Spinal cord (tissue), 10 donors: ENCODE results near the gene HSH2D. TPM values are rescaled to one million over a fixed set of nuclear protein-coding genes. Genes with fewer than 3 reads are reported as not detected.
"Not testable (repeated sequence)": the region's sequence is repeated elsewhere in the genome, so short reads cannot be mapped to it uniquely, and the experiment has no call there.

ENCODE experiments used
- DNase-seq, 6 donors: peaks; one replicate each; pipeline versions ENCODE4 v3.0.0 to v3.0.0-alpha.2; 2013 to 2015; ENCODE audit warnings: low spot score in 6 of 6, low read depth in 4 of 6
- H3K27ac ChIP-seq: one replicate; pipeline ENCODE4 v1.5.1; 2013; ENCODE audit warnings: low read depth, low read length, control low read depth
- H3K27me3 ChIP-seq: one replicate; pipeline ENCODE4 v1.6.1; 2013; ENCODE audit warnings: low read length; ENCODE audit not compliant: control insufficient read depth, insufficient read depth
- H3K36me3 ChIP-seq: one replicate; pipeline ENCODE4 v1.6.1; 2013; ENCODE audit warnings: low read length; ENCODE audit not compliant: control insufficient read depth, insufficient read depth
- H3K4me1 ChIP-seq: one replicate; pipeline ENCODE4 v1.6.1; 2013; ENCODE audit warnings: low read length; ENCODE audit not compliant: control insufficient read depth, insufficient read depth
- H3K4me3 ChIP-seq: one replicate; pipeline ENCODE4 v1.5.1; 2013; ENCODE audit warnings: low read depth, low read length, control low read depth
- H3K9me3 ChIP-seq: one replicate; pipeline ENCODE4 v1.6.1; 2013; ENCODE audit warnings: low read length; ENCODE audit not compliant: control insufficient read depth, insufficient read depth
- WGBS: methylation state at CpG from one replicate; pipeline ENCODE4 v1.1.5; 2013; ENCODE audit warnings: missing lambda C conversion rate; ENCODE audit not compliant: insufficient coverage; 5-methylcytosine and 5-hydroxymethylcytosine counted together
- polyA plus RNA-seq, 2 donors: library from polyadenylated mRNA; unstranded; fragments of 120-200 nt; gene quantifications; one replicate each; pipeline ENCODE4 v1.2.1, GENCODE V29; 2013; ENCODE audit not compliant: insufficient read length in 2 of 2
- total RNA-seq, 2 donors: library from RNA; depleted of rRNA in 1 of 2; stranded (reverse); fragments of 120-200 nt in 1 of 2; fragments of >200 nt in 1 of 2; gene quantifications; one replicate each; pipeline versions ENCODE4 v1.2.3 to v1.2.4, GENCODE V29; 2013 to 2014
- donor health status: healthy.

Gene HSH2D
- total and polyA plus RNA-seq, 4 donors, result 0.11 to 0.79 (median 0.34) TPM

DNA sequence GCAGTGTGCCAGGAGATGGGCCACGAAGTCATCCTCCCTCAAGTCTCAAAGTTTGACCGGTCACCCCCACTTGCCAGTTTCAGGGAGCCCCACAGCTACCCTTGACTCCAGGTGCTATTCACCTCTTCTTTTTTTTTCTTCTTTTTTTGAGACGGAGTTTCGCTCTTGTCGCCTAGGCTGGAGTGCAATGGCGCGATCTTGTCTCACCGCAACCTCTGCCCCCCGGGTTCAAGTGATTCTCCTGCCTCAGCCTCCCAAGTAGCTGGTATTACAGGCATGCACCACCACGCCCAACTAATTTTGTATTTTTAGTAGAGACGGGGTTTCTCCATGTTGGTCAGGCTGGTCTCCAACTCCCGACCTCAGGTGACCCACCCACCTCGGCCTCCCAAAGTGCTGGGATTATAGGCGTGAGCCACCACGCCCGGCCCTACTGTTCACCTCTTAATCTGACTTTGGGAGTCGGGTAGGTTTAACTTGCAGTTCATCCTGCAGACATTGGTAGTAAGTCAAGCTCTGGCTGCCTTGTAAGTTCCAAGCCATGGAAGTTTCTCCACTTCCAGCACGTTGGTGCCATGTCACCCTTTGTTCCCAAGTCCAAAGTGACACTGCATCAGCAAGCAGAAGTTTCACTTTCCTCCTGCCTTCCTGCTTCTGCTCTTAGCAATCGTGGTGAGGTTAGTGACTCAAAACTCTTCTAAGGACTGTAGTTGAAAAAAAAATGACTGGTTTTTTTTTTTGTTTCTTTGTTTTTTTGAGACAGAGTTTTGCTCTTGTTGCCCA lies 24.2 kb upstream of the HSH2D start:
- Histone ChIP-seq H3K36me3 (peaks cover 75% of the 10 kb centered on the region), H3K4me1 (peaks cover 20% of the 10 kb centered on the region)
- not testable (repeated sequence) for DNase-seq, H3K9me3 ChIP-seq, H3K27me3 ChIP-seq, H3K27ac ChIP-seq, H3K4me3 ChIP-seq
- 92% methylated on average over 13 of the region's 19 CpGs for WGBS

DNA sequence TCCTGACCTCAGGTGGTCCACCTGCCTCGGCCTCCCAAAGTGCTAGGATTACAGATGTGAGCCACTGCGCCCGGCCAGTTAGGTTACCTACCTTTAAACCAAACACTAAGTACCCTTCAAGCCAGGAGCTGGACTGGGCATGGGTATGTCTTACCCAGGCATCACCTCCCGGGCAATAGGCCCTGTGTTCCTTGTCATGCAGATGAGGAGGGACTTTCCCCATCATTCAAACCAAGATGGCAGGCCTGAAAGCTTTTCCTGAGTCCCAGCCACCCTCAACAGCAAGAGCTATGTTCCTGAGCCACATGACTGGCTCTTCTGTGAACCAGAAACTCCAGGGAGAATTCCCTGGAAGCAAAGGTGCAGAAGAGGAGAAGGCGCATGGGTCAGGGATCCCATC lies 22.3 kb upstream of the HSH2D start:
- peaks cover 3% of the 10 kb centered on the region for H3K4me1 ChIP-seq
- H3K27me3 ChIP-seq, result no peaks in the 10 kb centered on the region
- WGBS, result 80% methylated on average over 2 of the region's 5 CpGs
- H3K27ac ChIP-seq, result no peak overlapping the region
- no peak for DNase-seq
- peaks cover 92% of the 10 kb centered on the region for H3K36me3 ChIP-seq
- no peak overlapping the region for H3K4me3 ChIP-seq
- H3K9me3 ChIP-seq, result no peaks in the 10 kb centered on the region

DNA sequence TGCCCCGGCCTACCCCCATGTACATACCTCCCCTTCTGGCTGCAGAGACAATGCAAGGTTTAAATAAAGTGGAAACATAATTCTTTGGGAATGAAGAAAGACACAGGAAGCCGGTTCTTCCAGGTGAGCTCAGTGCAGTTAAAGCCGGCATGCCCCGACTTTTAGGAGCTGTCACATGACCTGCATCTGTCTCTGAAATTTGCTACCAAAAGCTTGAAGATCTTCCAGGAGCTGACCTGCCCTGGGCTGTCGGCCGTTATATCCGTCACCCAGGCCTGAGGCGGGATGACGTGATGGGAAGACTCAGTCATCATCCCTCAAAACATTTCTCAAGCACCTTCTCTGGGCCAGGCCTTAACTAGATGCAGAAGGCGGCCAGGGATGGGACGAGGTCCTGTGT lies 21.5 kb upstream of the HSH2D start:
- Histone ChIP-seq H3K4me1 (no peaks in the 10 kb centered on the region), H3K36me3 (peaks cover 97% of the 10 kb centered on the region), H3K4me3 (no peak overlapping the region), H3K27me3 (no peaks in the 10 kb centered on the region), H3K27ac (no peak overlapping the region), H3K9me3 (no peaks in the 10 kb centered on the region)
- 87% methylated on average over 7 of the region's 11 CpGs for WGBS
- DNase-seq, result no peak

DNA sequence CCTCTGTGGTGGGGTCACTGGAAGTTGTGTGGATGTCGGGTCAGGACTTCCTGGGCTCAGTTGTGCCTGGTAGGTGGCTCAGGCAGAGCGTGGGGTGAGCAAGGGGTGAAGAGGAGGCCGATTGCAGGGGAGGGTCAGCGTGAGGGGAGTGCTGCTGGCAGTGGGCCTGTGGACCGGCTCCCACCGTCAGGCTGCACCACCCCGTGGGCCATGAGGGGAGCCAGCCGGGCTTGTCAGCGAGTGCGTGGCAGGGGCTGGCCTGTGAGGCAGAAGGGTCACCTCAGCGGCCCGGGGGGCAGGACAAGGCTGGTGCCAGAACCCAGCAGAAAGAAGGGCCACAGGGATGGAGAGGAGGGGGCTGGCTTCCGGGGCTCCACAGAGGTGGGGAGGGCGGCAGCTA lies 18.5 kb upstream of the HSH2D start:
- Histone ChIP-seq H3K36me3 (peaks cover 99% of the 10 kb centered on the region), H3K4me1 (no peaks in the 10 kb centered on the region), H3K9me3 (no peaks in the 10 kb centered on the region), H3K27ac (no peak overlapping the region), H3K27me3 (no peaks in the 10 kb centered on the region), H3K4me3 (no peak overlapping the region)
- WGBS, result 96% methylated on average over 11 of the region's 14 CpGs
- no peak for DNase-seq

DNA sequence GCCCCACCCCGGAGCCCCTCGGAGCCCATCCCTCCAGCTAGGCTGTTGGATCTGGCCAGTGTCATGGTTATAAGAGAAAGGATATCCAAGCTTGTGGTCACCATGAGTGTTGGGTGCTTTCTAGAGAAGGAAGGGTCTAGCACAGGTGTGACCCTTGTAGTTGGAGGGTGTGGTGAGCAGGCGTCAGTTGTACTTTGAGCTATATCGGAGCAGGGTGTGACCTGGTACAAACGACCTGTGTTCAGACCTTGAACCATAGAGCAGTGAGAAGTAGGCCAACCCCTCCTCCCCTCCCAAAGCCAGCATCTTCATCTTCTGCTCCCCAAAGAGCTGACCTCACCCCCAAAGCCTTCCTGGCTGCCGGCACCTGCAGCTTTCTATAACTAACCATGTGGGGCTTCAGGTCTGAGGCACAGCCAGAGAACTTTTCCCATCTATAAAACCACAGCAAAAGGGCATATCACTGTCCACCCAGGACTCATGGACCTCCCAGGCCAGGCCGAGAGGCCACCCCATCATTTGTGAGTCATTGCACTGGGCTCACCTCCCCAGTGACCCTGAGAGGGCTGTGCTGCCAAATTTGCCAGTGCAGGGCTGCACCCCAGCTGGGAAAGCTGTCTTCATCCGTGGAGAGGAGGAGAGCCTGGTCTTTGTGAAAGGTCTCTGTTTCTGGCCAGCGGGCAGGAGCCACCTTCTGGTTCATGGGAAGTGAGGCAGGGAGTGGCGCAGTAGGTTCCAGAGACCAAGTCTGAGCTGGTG lies 17.6 kb upstream of the HSH2D start:
- DNase-seq, result no peak
- no peaks in the 10 kb centered on the region for H3K9me3 ChIP-seq
- peaks cover 97% of the 10 kb centered on the region for H3K36me3 ChIP-seq
- no peaks in the 10 kb centered on the region for H3K27me3 ChIP-seq
- H3K27ac ChIP-seq, result no peak overlapping the region
- H3K4me3 ChIP-seq, result no peak overlapping the region
- no peaks in the 10 kb centered on the region for H3K4me1 ChIP-seq
- WGBS, result 88% methylated on average over 9 of the region's 10 CpGs

DNA sequence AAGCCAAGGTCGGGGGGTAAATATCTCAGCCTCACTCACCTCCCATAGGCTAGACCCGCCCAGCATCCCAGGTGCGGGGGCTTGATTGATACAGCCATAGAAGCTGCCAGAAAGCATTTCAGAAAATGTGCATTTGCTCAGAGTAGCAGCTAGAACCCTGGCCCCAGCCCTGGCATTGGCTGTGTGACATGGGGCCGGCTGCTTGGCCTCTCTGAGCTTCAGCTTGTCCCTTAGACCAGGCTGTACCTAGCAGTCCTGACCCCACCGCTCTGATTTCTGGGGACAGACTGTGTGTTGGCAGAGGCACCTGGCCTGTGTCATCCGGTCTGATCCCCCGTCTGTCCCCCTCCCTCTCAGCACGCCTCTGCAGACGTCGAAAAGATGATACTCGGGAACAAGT lies 16.4 kb upstream of the HSH2D start:
- no peaks in the 10 kb centered on the region for H3K9me3 ChIP-seq
- no peaks in the 10 kb centered on the region for H3K27me3 ChIP-seq
- H3K36me3 ChIP-seq, result peaks cover 98% of the 10 kb centered on the region
- 90% methylated on average over 8 of the region's 11 CpGs for WGBS
- no peaks in the 10 kb centered on the region for H3K4me1 ChIP-seq
- H3K4me3 ChIP-seq, result no peak overlapping the region
- H3K27ac ChIP-seq, result no peak overlapping the region
- DNase-seq, result no peak

DNA sequence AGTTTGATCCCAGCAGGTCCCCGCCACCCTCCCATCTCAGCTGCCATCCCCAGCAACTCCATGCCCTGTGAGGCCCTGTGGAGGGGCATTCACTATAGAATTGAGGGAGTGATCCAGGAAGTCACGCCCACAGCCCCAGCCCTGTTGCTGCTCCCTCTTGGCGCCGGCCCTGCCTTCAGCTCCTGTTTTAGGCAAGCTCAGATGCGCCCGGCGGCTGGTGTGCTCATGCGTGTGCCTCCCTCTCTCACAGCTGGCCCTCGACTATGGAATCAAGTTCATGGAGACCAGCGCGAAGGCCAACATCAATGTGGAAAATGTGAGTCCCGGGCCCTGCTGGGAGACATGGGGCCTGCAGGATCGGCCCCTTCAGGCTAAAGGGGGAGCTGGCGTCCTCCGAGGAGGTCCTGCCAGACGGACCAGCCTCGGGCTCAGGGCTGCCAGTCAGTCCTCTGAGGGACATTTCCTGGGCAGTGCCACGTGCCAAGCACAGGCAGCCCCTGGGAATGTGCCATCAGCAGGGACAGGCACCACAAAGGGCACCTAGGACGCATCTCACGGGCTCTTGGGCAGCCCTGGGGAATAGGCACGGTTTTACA lies 15.6 kb upstream of the HSH2D start:
- Histone ChIP-seq H3K4me3 (no peak overlapping the region), H3K27ac (no peak overlapping the region), H3K27me3 (no peaks in the 10 kb centered on the region), H3K36me3 (peaks cover 98% of the 10 kb centered on the region), H3K4me1 (no peaks in the 10 kb centered on the region), H3K9me3 (no peaks in the 10 kb centered on the region)
- WGBS, result 91% methylated on average over 20 of the region's 21 CpGs
- no peak for DNase-seq

DNA sequence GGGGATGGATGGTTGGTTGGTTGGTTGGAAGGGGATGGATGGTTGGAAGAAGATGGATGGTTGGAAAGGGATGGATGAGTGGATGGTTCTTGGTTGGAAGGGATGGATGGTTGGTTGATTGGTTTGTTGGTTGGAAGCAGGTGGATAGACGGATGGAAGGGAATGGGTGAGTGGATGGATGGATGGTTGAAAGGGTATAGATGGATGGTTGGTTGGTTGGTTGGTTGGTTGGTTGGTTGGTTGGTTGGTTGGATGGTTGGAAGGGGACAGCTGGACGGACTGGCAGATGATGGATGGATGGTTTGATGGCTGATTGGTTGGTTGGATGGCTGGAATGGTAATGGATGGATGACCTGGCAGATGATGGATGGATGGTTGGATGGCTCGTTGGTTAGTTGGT lies 11.8 kb upstream of the HSH2D start:
- 82% methylated on average over 3 of the region's 3 CpGs for WGBS
- H3K4me3 ChIP-seq, result no peak overlapping the region
- no peaks in the 10 kb centered on the region for H3K9me3 ChIP-seq
- DNase-seq, result no peak
- H3K4me1 ChIP-seq, result no peaks in the 10 kb centered on the region
- H3K27ac ChIP-seq, result no peak overlapping the region
- no peaks in the 10 kb centered on the region for H3K27me3 ChIP-seq
- H3K36me3 ChIP-seq, result peaks cover 83% of the 10 kb centered on the region

DNA sequence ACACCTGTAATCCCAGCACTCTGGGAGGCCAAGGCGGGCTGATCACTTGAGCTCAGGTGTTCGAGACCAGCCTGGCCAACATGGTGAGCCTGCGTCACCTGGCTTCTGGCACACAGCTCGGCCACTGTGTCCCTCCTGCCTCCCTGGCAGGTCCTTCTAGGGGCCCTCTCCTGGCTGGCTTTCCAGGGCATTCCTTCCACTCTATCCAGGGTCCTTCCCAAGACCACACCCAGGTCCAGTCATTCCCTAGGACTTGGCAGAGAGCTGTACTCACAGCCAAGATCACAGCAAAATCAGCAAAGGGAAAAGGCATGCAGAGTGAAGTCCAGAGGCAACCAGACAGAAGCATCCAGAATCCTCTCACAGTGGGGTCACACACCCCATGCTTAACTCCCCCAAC lies 9.7 kb upstream of the HSH2D start:
- Histone ChIP-seq H3K4me1 (no peaks in the 10 kb centered on the region), H3K27ac (no peak overlapping the region), H3K9me3 (no peaks in the 10 kb centered on the region), H3K4me3 (no peak overlapping the region), H3K36me3 (peaks cover 61% of the 10 kb centered on the region), H3K27me3 (no peaks in the 10 kb centered on the region)
- no peak for DNase-seq
- 100% methylated on average over 4 of the region's 4 CpGs for WGBS
